H1 (cell line): ENCODE data around the gene SLC6A17. TPM values are rescaled to one million over a fixed set of nuclear protein-coding genes. Genes with fewer than 3 reads are reported as not detected.

Experiments used
- CTCF ChIA-PET: fragments of 300-600 bp; sonication (Branson Sonifier 250); formaldehyde crosslinking; loops from one replicate; lab custom pipeline; 2021; ENCODE audit not compliant: partially characterized antibody; lab: Charles Lee
- POLR2A ChIA-PET: fragments of 300-600 bp; sonication (Branson Sonifier 250); formaldehyde crosslinking; loops from one replicate; lab custom pipeline; 2021; ENCODE audit warnings: inconsistent platforms; ENCODE audit not compliant: partially characterized antibody; lab: Charles Lee
- DNase-seq, 2 experiments: peaks; one replicate each; pipeline versions ENCODE4 v3.0.0 to v3.0.0-alpha.2; 2010 to 2022; ENCODE audit warnings: low spot score in 2 of 2, low read depth in 1 of 2, mixed read lengths in 1 of 2
- FAIRE-seq: peaks from 2 replicates; lab custom pipeline; 2011; peaks lifted over from hg19 to GRCh38; lab: Jason Lieb, UNC
- H2AFZ ChIP-seq: 2 replicates; pipeline ENCODE4 v1.8.1; 2012; ENCODE audit warnings: low read length, inconsistent platforms
- H2AK5ac ChIP-seq: 2 replicates; pipeline ENCODE4 v1.6.1; 2013; ENCODE audit warnings: low read depth, low read length
- H2BK120ac ChIP-seq: replicated peaks from 2 replicates; pipeline ENCODE3; 2013; ENCODE audit warnings: low read depth, low read length, inconsistent platforms
- H2BK12ac ChIP-seq: 2 replicates; pipeline ENCODE4 v1.6.1; 2013; ENCODE audit warnings: low read depth, low read length
- H2BK15ac ChIP-seq: 2 replicates; pipeline ENCODE4 v1.6.1; 2013; ENCODE audit warnings: low read length
- H2BK20ac ChIP-seq: 2 replicates; pipeline ENCODE4 v1.6.1; 2013; ENCODE audit warnings: low read length
- H2BK5ac ChIP-seq: 2 replicates; pipeline ENCODE4 v1.6.1; 2013; ENCODE audit warnings: low read depth, low read length
- H3K14ac ChIP-seq: 2 replicates; pipeline ENCODE4 v1.6.1; 2013; ENCODE audit warnings: inconsistent platforms; ENCODE audit not compliant: insufficient read length
- H3K18ac ChIP-seq: 2 replicates; pipeline ENCODE4 v1.6.1; 2013; ENCODE audit warnings: low read length; ENCODE audit errors: extremely low read depth
- H3K23ac ChIP-seq: 2 replicates; pipeline ENCODE4 v1.6.1; 2013; ENCODE audit warnings: inconsistent platforms; ENCODE audit not compliant: insufficient read length
- H3K23me2 ChIP-seq: 2 replicates; pipeline ENCODE4 v1.6.1; 2013; ENCODE audit warnings: low read depth, low read length
- H3K27ac ChIP-seq: 2 replicates; pipeline ENCODE4 v1.6.1; 2011; ENCODE audit warnings: low read depth, low read length, inconsistent platforms
- H3K27me3 ChIP-seq, 4 experiments: replicated peaks in 1 of 4; 1 replicate in 1 of 4; 2 replicates in 3 of 4; pipeline versions ENCODE4 v1.6.1 to v1.8.1; 2011 to 2013; ENCODE audit warnings: low read length in 3 of 4, mild to moderate bottlenecking in 3 of 4, inconsistent platforms in 2 of 4, mixed read lengths in 2 of 4, moderate library complexity in 1 of 4; ENCODE audit not compliant: control insufficient read depth in 3 of 4, insufficient read depth in 3 of 4; ENCODE audit errors: extremely low read depth in 1 of 4
- H3K36me3 ChIP-seq, 4 experiments: 2 replicates each; pipeline versions ENCODE4 v1.6.1 to v1.8.1; 2011 to 2013; ENCODE audit warnings: mild to moderate bottlenecking in 4 of 4, low read length in 3 of 4, moderate library complexity in 2 of 4, control low read depth in 1 of 4, inconsistent platforms in 1 of 4; ENCODE audit not compliant: insufficient read depth in 4 of 4, control insufficient read depth in 2 of 4
- H3K4ac ChIP-seq: replicated peaks from 2 replicates; pipeline ENCODE3; 2013; ENCODE audit warnings: low read length, low read depth, mixed read lengths, inconsistent platforms; ENCODE audit not compliant: insufficient read length
- H3K4me1 ChIP-seq, 4 experiments: replicated peaks in 1 of 4; 1 replicate in 1 of 4; 2 replicates in 3 of 4; pipeline versions ENCODE4 v1.6.1 to v1.8.1; 2011 to 2013; ENCODE audit warnings: low read length in 3 of 4, inconsistent platforms in 2 of 4, mixed read lengths in 1 of 4; ENCODE audit not compliant: insufficient read depth in 4 of 4, control insufficient read depth in 3 of 4
- H3K4me2 ChIP-seq, 2 experiments: 2 replicates each; pipeline versions ENCODE4 v1.6.1 to v1.8.1; 2011 to 2013; ENCODE audit warnings: low read depth in 2 of 2, low read length in 2 of 2, control low read depth in 1 of 2, inconsistent platforms in 1 of 2, mild to moderate bottlenecking in 1 of 2; ENCODE audit not compliant: insufficient read depth in 1 of 2
- H3K4me3 ChIP-seq, 4 experiments: fragments of 200-600, 300-600 bp in 1 of 4; sonication (generic), shearing (Covaris generic), sonication (Bioruptor Twin) in 1 of 4; 2 replicates each; pipeline versions ENCODE4 v1.5.1 to v1.8.1; 2011 to 2016; ENCODE audit warnings: low read length in 4 of 4, low read depth in 3 of 4, control low read depth in 2 of 4, inconsistent platforms in 2 of 4, mild to moderate bottlenecking in 2 of 4, mixed read lengths in 1 of 4, moderate library complexity in 1 of 4; ENCODE audit not compliant: insufficient read depth in 2 of 4; ENCODE audit errors: extremely low read depth in 1 of 4
- H3K56ac ChIP-seq: replicated peaks from 2 replicates; pipeline ENCODE3; 2013; ENCODE audit warnings: low read depth, mild to moderate bottlenecking, mixed read lengths, low read length, inconsistent platforms; ENCODE audit not compliant: insufficient read length
- H3K79me1 ChIP-seq: 2 replicates; pipeline ENCODE4 v1.6.1; 2013; ENCODE audit warnings: low read depth, low read length, control low read depth
- H3K79me2 ChIP-seq, 2 experiments: 2 replicates each; pipeline versions ENCODE4 v1.6.1 to v1.8.1; 2012 to 2013; ENCODE audit warnings: low read length in 2 of 2, mild to moderate bottlenecking in 2 of 2, inconsistent platforms in 1 of 2; ENCODE audit not compliant: insufficient read depth in 2 of 2, control insufficient read depth in 1 of 2
- H3K9ac ChIP-seq, 4 experiments: replicated peaks in 1 of 4; 1 replicate in 1 of 4; 2 replicates in 3 of 4; pipeline versions ENCODE4 v1.6.1 to v1.8.1; 2011 to 2013; ENCODE audit warnings: low read depth in 3 of 4, low read length in 3 of 4, control low read depth in 2 of 4, mild to moderate bottlenecking in 2 of 4, moderate library complexity in 2 of 4, inconsistent platforms in 1 of 4; ENCODE audit errors: extremely low read depth in 1 of 4
- H3K9me3 ChIP-seq, 2 experiments: 2 replicates each; pipeline versions ENCODE4 v1.6.1 to v1.8.1; 2012 to 2013; ENCODE audit warnings: mild to moderate bottlenecking in 2 of 2, moderate library complexity in 2 of 2, control low read depth in 1 of 2, inconsistent platforms in 1 of 2, low read depth in 1 of 2, low read length in 1 of 2, mixed read lengths in 1 of 2; ENCODE audit not compliant: insufficient read depth in 2 of 2
- H4K20me1 ChIP-seq, 2 experiments: replicated peaks in 1 of 2; 2 replicates each; pipeline versions ENCODE3 to v1.8.1; 2011 to 2013; ENCODE audit warnings: inconsistent platforms in 2 of 2, low read length in 2 of 2, mild to moderate bottlenecking in 1 of 2; ENCODE audit not compliant: insufficient read depth in 2 of 2, control insufficient read depth in 1 of 2
- H4K5ac ChIP-seq: 2 replicates; pipeline ENCODE4 v1.6.1; 2013; ENCODE audit warnings: low read length, low read depth, mixed read lengths, inconsistent platforms; ENCODE audit not compliant: insufficient read length
- H4K8ac ChIP-seq: 2 replicates; pipeline ENCODE4 v1.8.0; 2013; ENCODE audit warnings: mild to moderate bottlenecking, moderate library complexity, low read length, inconsistent platforms; ENCODE audit not compliant: insufficient read depth; ENCODE audit errors: extremely low read depth
- H4K91ac ChIP-seq: replicated peaks from 2 replicates; pipeline ENCODE3; 2013; ENCODE audit warnings: low read length, mixed read lengths, inconsistent platforms; ENCODE audit not compliant: insufficient read length
- ASH2L ChIP-seq: fragments of 200-600, 300-600 bp; sonication (generic); IDR thresholded peaks from one replicate; pipeline ENCODE4 v1.7.1; 2017; ENCODE audit warnings: low read length
- CEBPB ChIP-seq: IDR thresholded peaks from 2 replicates; pipeline ENCODE4 v1.6.1; 2012; ENCODE audit warnings: low read depth, low read length
- FOSL1 ChIP-seq: IDR thresholded peaks from 2 replicates; pipeline ENCODE4 v1.6.1; 2011; ENCODE audit warnings: mild to moderate bottlenecking, low read depth, low read length, moderate library complexity; ENCODE audit not compliant: insufficient read depth
- HDAC6 ChIP-seq: IDR thresholded peaks from one replicate; pipeline ENCODE4 v1.7.1; 2012; ENCODE audit warnings: low read depth, mild to moderate bottlenecking, inconsistent platforms, low read length, moderate library complexity
- SIN3A ChIP-seq, 2 experiments: IDR thresholded peaks in 1 of 2; conservative IDR thresholded peaks in 1 of 2; 2 replicates each; pipeline ENCODE4 v1.6.1; 2011 to 2012; ENCODE audit warnings: low read length in 2 of 2, improper control_type of control experiment in 1 of 2, low read depth in 1 of 2, mild to moderate bottlenecking in 1 of 2
- SIRT6 ChIP-seq: IDR thresholded peaks from one replicate; pipeline ENCODE4 v1.7.1; 2012; ENCODE audit warnings: low read length, inconsistent platforms
- SP4 ChIP-seq: IDR thresholded peaks from 2 replicates; pipeline ENCODE4 v1.6.1; 2012; ENCODE audit warnings: low read length, inconsistent platforms
- SUZ12 ChIP-seq: fragments of 200-600 bp; sonication (generic); IDR thresholded peaks from 2 replicates; pipeline ENCODE4 v1.6.1; 2012; ENCODE audit warnings: mild to moderate bottlenecking, inconsistent platforms, low read length, moderate library complexity, mixed read lengths
- WGBS, 2 experiments: shearing (Covaris generic) in 1 of 2; methylation state at CpG; one replicate each; pipeline versions ENCODE4 v1.1.6 to v1.1.7; 2013 to 2015; ENCODE audit warnings: low lambda C conversion rate in 2 of 2, mixed read lengths in 2 of 2, inconsistent platforms in 1 of 2, low coverage in 1 of 2, missing lambda C conversion rate in 1 of 2; ENCODE audit not compliant: insufficient replicate concordance in 2 of 2, insufficient coverage in 1 of 2, insufficient read length in 1 of 2; ENCODE audit errors: extremely low coverage in 1 of 2, missing lambda C conversion rate in 1 of 2; 5-methylcytosine and 5-hydroxymethylcytosine counted together
- polyA plus RNA-seq, 7 experiments: library from polyadenylated mRNA; depleted of rRNA in 3 of 7; stranded (reverse) in 5 of 7; unstranded in 2 of 7; fragments of >200 nt in 5 of 7; fragments of 200-250 nt in 2 of 7; gene quantifications; 1 replicate in 5 of 7; 2 replicates in 1 of 7; 4 replicates in 1 of 7; pipeline versions ENCODE4 v1.2.1 to v1.2.3, GENCODE V29; 2011 to 2013; ENCODE audit warnings: missing spikeins in 2 of 7, mixed read lengths in 2 of 7
- total RNA-seq: library from RNA; stranded (reverse); fragmentation: NEBNext Ultra II Directional; extraction: Animal tissue kit (Norgen Biotek cat#: 25700); gene quantifications from 2 replicates; pipeline ENCODE4 v1.2.1, GENCODE V29; 2021
- TF ChIP-seq, protein P1 (sequence below): IDR thresholded peaks from 2 replicates; pipeline ENCODE4 v1.6.1; 2011; ENCODE audit warnings: low read depth, mild to moderate bottlenecking, low read length; ENCODE audit not compliant: insufficient read depth
- TF ChIP-seq, protein P2 (sequence below): IDR thresholded peaks from 2 replicates; pipeline ENCODE4 v1.6.1; 2012; ENCODE audit warnings: inconsistent platforms

SLC6A17 gene
- total and polyA plus RNA-seq, 2 of the 8 experiments (the other 6 are each of a cell fraction or from before 2014, with no cell fraction given), result 0.15 to 0.28 TPM

DNA sequence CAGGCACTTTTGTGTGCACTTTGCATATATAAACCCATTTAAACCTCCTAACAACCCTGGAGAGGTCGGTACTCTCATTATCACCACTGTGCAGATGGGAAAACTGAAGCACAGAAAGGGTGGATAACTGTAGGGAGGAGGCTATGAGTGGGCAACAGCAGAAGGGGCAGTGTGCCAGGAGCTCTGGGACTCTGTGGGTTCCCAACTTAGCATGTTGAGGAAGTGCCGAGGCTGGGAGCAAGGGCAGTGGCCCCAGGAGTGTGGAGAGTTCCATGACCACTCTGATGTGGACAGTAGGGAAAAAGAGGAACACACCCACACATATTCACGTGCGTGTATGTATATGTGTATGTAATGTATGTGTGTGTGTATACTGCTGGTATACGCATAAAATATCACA lies 34.2 kb downstream of the SLC6A17 start:
- H3K56ac ChIP-seq, result no peak overlapping the region
- no peaks in the 10 kb centered on the region for H3K79me2 ChIP-seq
- no peak overlapping the region for H4K91ac ChIP-seq
- H4K5ac ChIP-seq, result no peak overlapping the region
- 86% methylated on average over 5 of the region's 5 CpGs; no CpG with 5 or more reads in 1 of the 2 experiments for WGBS, 2 experiments
- H2AK5ac ChIP-seq, result no peak overlapping the region
- H2BK15ac ChIP-seq, result no peak overlapping the region
- no peak overlapping the region for H3K27ac ChIP-seq
- no peak overlapping the region for H2AFZ ChIP-seq
- no peak overlapping the region for H3K9ac ChIP-seq
- no peak overlapping the region for H2BK120ac ChIP-seq
- H2BK5ac ChIP-seq, result no peak overlapping the region
- H3K23me2 ChIP-seq, result no peaks in the 10 kb centered on the region
- H3K23ac ChIP-seq, result no peak overlapping the region
- no peak overlapping the region for H2BK12ac ChIP-seq
- DNase-seq (no peak), FAIRE-seq (no peak)
- H3K27me3 ChIP-seq, result no peaks in the 10 kb centered on the region
- no peaks in the 10 kb centered on the region for H4K20me1 ChIP-seq
- H3K4me2 ChIP-seq, result no peak overlapping the region
- no peak overlapping the region for H3K4me3 ChIP-seq
- H3K79me1 ChIP-seq, result no peaks in the 10 kb centered on the region
- H3K4me1 ChIP-seq, result peaks cover 0 to 2% (median 0%) of the 10 kb centered on the region in 4 experiments; a peak in 1 of 7 replicates
- no peak overlapping the region for H3K14ac ChIP-seq
- H3K9me3 ChIP-seq, result no peaks in the 10 kb centered on the region
- no peak overlapping the region for H2BK20ac ChIP-seq
- H4K8ac ChIP-seq, result no peak overlapping the region
- no peaks in the 10 kb centered on the region for H3K36me3 ChIP-seq
- ChIA-PET CTCF (interaction anchor here (1.3 to 4.5 kb wide), 5 partner anchors 12 to 311 kb away, joined by 4 to 33 read pairs (median 6); no protein-coding TSS in a partner anchor), POLR2A (no interaction called here)
- no peak overlapping the region for H3K4ac ChIP-seq
- no peak overlapping the region for H3K18ac ChIP-seq
- TF ChIP-seq FOSL1 (no peak), SP4 (no peak), SIRT6 (no peak), CEBPB (no peak), ASH2L (no peak), SIN3A (conservative IDR thresholded peaks at IDR 0.05 in 1 of 2, IDR thresholded peaks at IDR 0.05 in 1 of 2; ENCODE audit: low read depth in 1 of 2, low read length in 2 of 2) (no peak), HDAC6 (no peak), SUZ12 (no peak)
- TF ChIP-seq, protein P1, sequence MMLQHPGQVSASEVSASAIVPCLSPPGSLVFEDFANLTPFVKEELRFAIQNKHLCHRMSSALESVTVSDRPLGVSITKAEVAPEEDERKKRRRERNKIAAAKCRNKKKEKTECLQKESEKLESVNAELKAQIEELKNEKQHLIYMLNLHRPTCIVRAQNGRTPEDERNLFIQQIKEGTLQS, result no peak
- TF ChIP-seq, protein P2, sequence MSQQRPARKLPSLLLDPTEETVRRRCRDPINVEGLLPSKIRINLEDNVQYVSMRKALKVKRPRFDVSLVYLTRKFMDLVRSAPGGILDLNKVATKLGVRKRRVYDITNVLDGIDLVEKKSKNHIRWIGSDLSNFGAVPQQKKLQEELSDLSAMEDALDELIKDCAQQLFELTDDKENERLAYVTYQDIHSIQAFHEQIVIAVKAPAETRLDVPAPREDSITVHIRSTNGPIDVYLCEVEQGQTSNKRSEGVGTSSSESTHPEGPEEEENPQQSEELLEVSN, result no peak
